Measurements from ENCODE around the gene PTPN3. TPM values are rescaled to one million over a fixed set of nuclear protein-coding genes. Genes with fewer than 3 reads are reported as not detected.

The PTPN3 gene
- polyA plus RNA-seq, 1 of the 3 experiments (the other 2 are of a cell fraction), result 7.5 TPM

DNA sequence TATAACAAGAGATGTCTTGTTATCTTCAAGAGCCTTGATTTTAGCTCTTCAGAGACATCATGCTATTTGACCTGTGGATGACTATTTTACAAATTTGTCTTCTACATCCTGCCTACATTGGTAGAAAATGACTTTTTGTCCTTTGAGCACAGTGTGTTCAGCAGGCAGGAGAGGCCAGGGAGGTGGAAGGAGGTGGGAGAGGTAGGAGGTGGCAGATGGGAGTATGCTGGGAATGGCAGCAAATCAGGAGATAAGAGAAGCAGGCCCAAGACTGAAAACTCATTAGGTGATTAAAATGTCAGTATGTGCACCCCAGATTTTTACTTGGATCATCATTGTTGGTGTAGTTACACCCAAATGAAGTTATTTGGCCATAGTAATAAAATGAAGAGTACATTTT is 44.1 kb downstream of the PTPN3 start (continued):
- no peak for TF ChIP-seq GATA2 (CRISPR knock-in tag; IDR thresholded peaks at IDR 0.05)
- TF ChIP-seq RFX5 (IDR thresholded peaks at IDR 0.05; ENCODE audit: low read length), result no peak
- no peak for TF ChIP-seq EZH2phosphoT487 (IDR thresholded peaks at IDR 0.05; ENCODE audit: borderline replicate concordance, low read depth)

DNA sequence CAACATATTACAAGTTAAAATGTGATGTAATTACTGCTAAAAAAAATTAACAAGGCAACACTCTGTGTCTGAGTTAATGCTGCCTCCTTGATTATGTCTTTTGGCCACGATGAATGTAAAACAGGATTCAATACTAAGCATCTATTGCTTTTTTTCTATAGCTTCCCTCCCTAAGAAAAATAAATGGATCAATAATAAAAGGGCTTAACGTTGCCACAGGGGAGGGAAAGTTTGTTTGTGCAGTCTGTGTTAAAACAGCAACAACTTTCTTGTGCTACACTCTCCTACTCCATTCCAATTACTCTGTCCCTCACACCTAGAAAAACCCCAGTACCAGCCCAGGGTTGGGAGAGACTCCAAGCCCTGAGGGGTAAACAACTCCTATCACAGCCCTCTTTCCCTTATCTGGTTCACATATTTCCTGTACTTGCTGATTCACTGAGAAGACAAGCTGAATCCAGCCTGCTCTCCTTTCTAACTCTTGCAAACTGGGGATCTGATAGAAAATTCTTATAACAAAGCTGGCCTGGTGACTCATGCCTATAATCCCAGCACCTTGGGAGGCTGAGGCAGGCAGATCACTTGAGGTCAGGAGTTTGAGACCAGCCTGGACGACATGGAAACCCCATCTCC is 44.8 kb downstream of the PTPN3 start:
- TF ChIP-seq FOSL2 (IDR thresholded peaks at IDR 0.05; ENCODE audit: borderline replicate concordance, low read depth) (peak; percentile 53; the same call in 1 of the 2 replicates), CHD2 (IDR thresholded peaks at IDR 0.05; ENCODE audit: low read length, partially characterized antibody) (peak; percentile 51), JUND (IDR thresholded peaks at IDR 0.05) (peak; percentile 52; the same call in 1 of the 2 replicates), EP300 (IDR thresholded peaks at IDR 0.05; ENCODE audit: borderline replicate concordance in 1 of 2, low read depth in 1 of 2, low read length in 1 of 2) (peak; percentile 26 to 77; a peak in 3 of 4 replicates), TCF12 (IDR thresholded peaks at IDR 0.05) (peak; percentile 49; the same call in 1 of the 2 replicates), RCOR1 (IDR thresholded peaks at IDR 0.05; ENCODE audit: low read length) (peak; percentile 75), GATA2 (CRISPR knock-in tag; IDR thresholded peaks at IDR 0.05) (peak; percentile 93), FOXJ3 (CRISPR knock-in tag; IDR thresholded peaks at IDR 0.05) (peak; percentile 97), SIN3A (IDR thresholded peaks at IDR 0.05; ENCODE audit: borderline replicate concordance, low read depth, low read length) (no peak)
- TF ChIP-seq, protein P1, sequence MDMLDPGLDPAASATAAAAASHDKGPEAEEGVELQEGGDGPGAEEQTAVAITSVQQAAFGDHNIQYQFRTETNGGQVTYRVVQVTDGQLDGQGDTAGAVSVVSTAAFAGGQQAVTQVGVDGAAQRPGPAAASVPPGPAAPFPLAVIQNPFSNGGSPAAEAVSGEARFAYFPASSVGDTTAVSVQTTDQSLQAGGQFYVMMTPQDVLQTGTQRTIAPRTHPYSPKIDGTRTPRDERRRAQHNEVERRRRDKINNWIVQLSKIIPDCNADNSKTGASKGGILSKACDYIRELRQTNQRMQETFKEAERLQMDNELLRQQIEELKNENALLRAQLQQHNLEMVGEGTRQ (IDR thresholded peaks at IDR 0.05; ENCODE audit: borderline replicate concordance, low read depth, low read length), result no peak
- TF ChIP-seq, protein P2, sequence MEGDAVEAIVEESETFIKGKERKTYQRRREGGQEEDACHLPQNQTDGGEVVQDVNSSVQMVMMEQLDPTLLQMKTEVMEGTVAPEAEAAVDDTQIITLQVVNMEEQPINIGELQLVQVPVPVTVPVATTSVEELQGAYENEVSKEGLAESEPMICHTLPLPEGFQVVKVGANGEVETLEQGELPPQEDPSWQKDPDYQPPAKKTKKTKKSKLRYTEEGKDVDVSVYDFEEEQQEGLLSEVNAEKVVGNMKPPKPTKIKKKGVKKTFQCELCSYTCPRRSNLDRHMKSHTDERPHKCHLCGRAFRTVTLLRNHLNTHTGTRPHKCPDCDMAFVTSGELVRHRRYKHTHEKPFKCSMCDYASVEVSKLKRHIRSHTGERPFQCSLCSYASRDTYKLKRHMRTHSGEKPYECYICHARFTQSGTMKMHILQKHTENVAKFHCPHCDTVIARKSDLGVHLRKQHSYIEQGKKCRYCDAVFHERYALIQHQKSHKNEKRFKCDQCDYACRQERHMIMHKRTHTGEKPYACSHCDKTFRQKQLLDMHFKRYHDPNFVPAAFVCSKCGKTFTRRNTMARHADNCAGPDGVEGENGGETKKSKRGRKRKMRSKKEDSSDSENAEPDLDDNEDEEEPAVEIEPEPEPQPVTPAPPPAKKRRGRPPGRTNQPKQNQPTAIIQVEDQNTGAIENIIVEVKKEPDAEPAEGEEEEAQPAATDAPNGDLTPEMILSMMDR (IDR thresholded peaks at IDR 0.05), result no peak
- peak; percentile 64 for DNase-seq
- POLR2A ChIA-PET, result no interaction called here
- Histone ChIP-seq H3K9ac (no peak overlapping the region), H3F3A (replicated peaks; ENCODE audit: insufficient read depth) (peaks cover 32% of the 10 kb centered on the region), H3K9me2 (no peaks in the 10 kb centered on the region), H4K20me1 (ENCODE audit: insufficient read depth) (peaks cover 5% of the 10 kb centered on the region; the same call in 1 of the 2 replicates), H3K27ac (ENCODE audit: low read depth in 2 of 2, low read length in 1 of 2) (peak overlapping the region in 1 of 2 experiments; percentile 52; a peak in 2 of 4 replicates), H3K9me3 (no peaks in the 10 kb centered on the region), H3K4me2 (no peak overlapping the region), H3K79me2 (ENCODE audit: insufficient read depth) (no peaks in the 10 kb centered on the region), H3K4me3 (ENCODE audit: low read depth in 2 of 2, low read length in 1 of 2) (no peak overlapping the region), H3K36me3 (replicated peaks in 1 of 2; ENCODE audit: control insufficient read depth in 1 of 2, insufficient read depth in 2 of 2, low read length in 1 of 2) (peaks cover 0 to 3% of the 10 kb centered on the region in 2 experiments), H3K4me1 (ENCODE audit: control insufficient read depth in 1 of 2, insufficient read depth in 2 of 2, low read depth in 1 of 2, low read length in 1 of 2) (peaks cover 3 to 37% of the 10 kb centered on the region in 2 experiments; a peak in 2 of 4 replicates), H3K27me3 (ENCODE audit: insufficient read depth) (no peaks in the 10 kb centered on the region), H2AFZ (ENCODE audit: low read depth) (no peak overlapping the region)
- CTCF ChIA-PET, result interaction anchor here (0.6 to 6.6 kb wide), 4 partner anchors 12 to 270 kb away, joined by 3 to 68 read pairs (median 26); no protein-coding TSS in a partner anchor
- WGBS (ENCODE audit: low lambda C conversion rate), result 41% methylated on average over 3 of the region's 3 CpGs
